GM19467 (cell line): ENCODE data around the gene CYYR1.

ENCODE experiments used
- ATAC-seq: cut with Tn5 transposase; IDR thresholded peaks from one replicate; pipeline ENCODE4 v1.9.1; 2021; ENCODE audit warnings: mild to moderate bottlenecking, moderate library complexity; ENCODE audit not compliant: unreplicated experiment

The CYYR1 gene

GRCh38 chr21:26441149-26441548 lies 131.9 kb downstream of the CYYR1 start:
- no peak for ATAC-seq

- ATAC-seq, result no peak
Measured at GRCh38 chr21:26438976-26439375, 134.1 kb downstream of the CYYR1 start.

- no peak for ATAC-seq
Measured at GRCh38 chr21:26437326-26438009, 135.6 kb downstream of the CYYR1 start.

GRCh38 chr21:26433386-26433785 lies 139.7 kb downstream of the CYYR1 start:
- ATAC-seq, result no peak

GRCh38 chr21:26432410-26432809 lies 140.7 kb downstream of the CYYR1 start:
- no peak for ATAC-seq

- ATAC-seq, result no peak
Measured at GRCh38 chr21:26425576-26425975, 147.5 kb downstream of the CYYR1 start.

- no peak for ATAC-seq
Measured at GRCh38 chr21:26423511-26423910, 149.6 kb downstream of the CYYR1 start.

- ATAC-seq, result no peak
Measured at GRCh38 chr21:26422706-26423105, 150.4 kb downstream of the CYYR1 start.

- ATAC-seq, result no peak
Measured at GRCh38 chr21:26422138-26422537, 150.9 kb downstream of the CYYR1 start.

- no peak for ATAC-seq
Measured at GRCh38 chr21:26421724-26422123, 151.4 kb downstream of the CYYR1 start.
